IPS-18a (cell line): ENCODE data around the gene GLTPD2.

Source experiments
- H3K27ac ChIP-seq: one replicate; pipeline ENCODE4 v1.5.1; 2013; ENCODE audit warnings: low read length
- H3K27me3 ChIP-seq: one replicate; pipeline ENCODE4 v1.6.1; 2013; ENCODE audit warnings: mild to moderate bottlenecking, low read length; ENCODE audit not compliant: control insufficient read depth, insufficient read depth
- H3K36me3 ChIP-seq: one replicate; pipeline ENCODE4 v1.6.1; 2013; ENCODE audit warnings: low read depth, low read length; ENCODE audit not compliant: control insufficient read depth
- H3K4me1 ChIP-seq: one replicate; pipeline ENCODE4 v1.6.1; 2013; ENCODE audit warnings: low read depth, low read length; ENCODE audit not compliant: control insufficient read depth
- H3K4me3 ChIP-seq: one replicate; pipeline ENCODE4 v1.5.1; 2013; ENCODE audit warnings: low read length
- H3K9ac ChIP-seq: one replicate; pipeline ENCODE4 v1.6.1; 2013; ENCODE audit warnings: mild to moderate bottlenecking, low read length, moderate library complexity
- H3K9me3 ChIP-seq: one replicate; pipeline ENCODE4 v1.6.1; 2013; ENCODE audit warnings: low read depth, low read length; ENCODE audit not compliant: control insufficient read depth

The GLTPD2 gene

DNA sequence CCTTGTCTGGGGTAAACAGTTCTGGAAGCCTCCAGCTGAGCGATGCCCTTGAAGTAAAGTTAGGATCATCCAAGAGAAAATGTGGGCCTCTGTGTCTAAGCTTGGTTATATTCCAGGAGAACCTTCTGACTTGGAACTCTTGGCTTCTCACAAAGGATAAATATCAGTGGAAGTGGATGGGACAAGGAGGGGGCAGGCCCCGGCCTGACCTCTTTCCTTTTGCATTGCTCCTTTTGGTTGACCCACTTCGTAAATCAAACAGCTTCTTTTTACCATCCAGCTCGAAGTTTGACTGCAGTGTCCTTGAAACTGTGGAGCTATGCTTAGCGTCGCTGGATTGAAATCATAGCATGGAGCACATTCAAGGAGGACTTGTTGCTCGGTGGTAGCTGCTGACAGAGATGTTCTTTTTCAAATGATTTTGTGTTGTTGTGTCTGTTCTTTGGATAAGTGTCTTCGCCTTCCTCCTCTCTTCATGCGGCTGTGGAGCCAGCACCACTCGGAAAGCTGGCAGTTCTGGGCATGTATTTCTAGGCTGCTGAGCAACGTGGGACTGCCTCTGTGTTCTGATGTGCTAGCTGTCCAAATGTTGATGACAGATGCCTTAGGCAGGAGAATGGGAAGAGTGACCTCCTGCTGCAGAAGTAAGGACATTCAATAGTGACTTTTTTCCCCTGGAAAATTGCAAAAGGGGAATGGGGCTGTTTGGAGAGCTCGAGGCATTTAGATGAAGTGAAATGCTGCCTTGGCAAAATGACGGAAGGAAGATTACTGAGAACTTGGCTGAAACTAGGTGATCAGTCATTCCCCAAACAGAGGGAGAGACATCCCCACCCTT, 48.9 kb downstream of the GLTPD2 start:
- Histone ChIP-seq H3K4me3 (no peak overlapping the region), H3K27ac (no peak overlapping the region), H3K9me3 (no peaks in the 10 kb centered on the region), H3K27me3 (no peaks in the 10 kb centered on the region), H3K9ac (no peak overlapping the region), H3K36me3 (no peaks in the 10 kb centered on the region), H3K4me1 (no peaks in the 10 kb centered on the region)

- no peak overlapping the region for H3K4me3 ChIP-seq
- no peaks in the 10 kb centered on the region for H3K4me1 ChIP-seq
- no peaks in the 10 kb centered on the region for H3K27me3 ChIP-seq
- no peaks in the 10 kb centered on the region for H3K9me3 ChIP-seq
- H3K36me3 ChIP-seq = no peaks in the 10 kb centered on the region
- H3K9ac ChIP-seq = no peak overlapping the region
- no peak overlapping the region for H3K27ac ChIP-seq
Observed at GRCh38 chr17:4838309-4838785, 49.6 kb downstream of the GLTPD2 start.

GRCh38 chr17:4839221-4839620, 50.5 kb downstream of the GLTPD2 start:
- Histone ChIP-seq H3K9me3 (no peaks in the 10 kb centered on the region), H3K36me3 (no peaks in the 10 kb centered on the region), H3K9ac (no peak overlapping the region), H3K27me3 (no peaks in the 10 kb centered on the region), H3K27ac (no peak overlapping the region), H3K4me1 (no peaks in the 10 kb centered on the region), H3K4me3 (no peak overlapping the region)
